Activated naive CD4-positive, alpha-beta T cell treated with anti-CD3 and anti-CD28 coated beads, Interleukin-2, amount 10 ng/mL, durations not matched to agents 7 days and 5 days (primary cell): ENCODE results near the gene RDH12.

Source experiments
- CTCF ChIA-PET: fragments of 350-600 bp; sonication (Branson Sonifier 250); formaldehyde crosslinking; loops from one replicate; lab custom pipeline; 2021; ENCODE audit warnings: antibody characterized with exemption; lab: Charles Lee
- DNase-seq: peaks from one replicate; pipeline ENCODE4 v3.0.0-alpha.2; 2020
- H3K27ac Mint-ChIP-seq: one replicate; pipeline ENCODE4 v1.8.0; 2021; ENCODE audit warnings: mild to moderate bottlenecking, moderate library complexity, mixed read lengths
- H3K27me3 Mint-ChIP-seq: one replicate; pipeline ENCODE4 v1.8.0; 2021; ENCODE audit warnings: mild to moderate bottlenecking, mixed read lengths
- H3K36me3 Mint-ChIP-seq: one replicate; pipeline ENCODE4 v1.8.0; 2021; ENCODE audit warnings: mixed read lengths
- H3K4me1 Mint-ChIP-seq: one replicate; pipeline ENCODE4 v1.8.0; 2021; ENCODE audit warnings: mixed read lengths
- H3K4me3 Mint-ChIP-seq: one replicate; pipeline ENCODE4 v1.8.0; 2021; ENCODE audit warnings: mild to moderate bottlenecking, moderate library complexity, mixed read lengths
- H3K9me3 Mint-ChIP-seq: one replicate; pipeline ENCODE4 v1.8.0; 2021; ENCODE audit warnings: mixed read lengths

RDH12 gene

DNA sequence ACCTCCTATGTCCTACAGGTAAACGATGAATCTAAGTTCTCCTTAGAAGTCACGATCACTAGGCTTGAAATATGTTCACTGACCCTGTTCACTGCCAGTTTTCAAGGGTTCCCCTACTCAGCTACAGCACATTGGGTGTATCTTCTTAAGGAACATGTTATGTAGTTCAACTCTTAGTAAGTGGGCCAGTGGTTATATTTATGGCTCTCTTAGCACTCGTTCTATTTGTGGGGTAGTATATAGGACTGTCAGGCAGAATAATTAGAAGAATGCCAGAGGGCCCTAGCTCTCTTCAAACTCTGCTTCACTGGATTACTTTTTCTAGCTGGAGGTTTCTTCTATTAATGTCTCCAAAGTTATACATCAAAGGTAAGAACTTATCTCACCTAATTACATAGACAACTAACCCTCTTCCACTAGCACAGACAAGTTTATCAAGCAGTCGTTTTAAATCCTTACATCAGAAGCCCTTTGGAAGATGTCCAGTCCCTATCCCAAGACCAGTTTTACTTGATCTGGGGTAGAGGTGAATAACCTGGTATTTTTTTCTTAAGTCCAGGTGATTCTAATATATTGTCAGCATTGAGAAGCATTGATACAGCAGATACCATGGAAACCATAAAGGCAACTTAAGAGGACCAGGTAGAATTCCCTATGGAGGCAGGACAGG lies 75.1 kb downstream of the RDH12 start:
- CTCF ChIA-PET, result no interaction called here
- peaks cover 51% of the 10 kb centered on the region for H3K36me3 Mint-ChIP-seq

DNA sequence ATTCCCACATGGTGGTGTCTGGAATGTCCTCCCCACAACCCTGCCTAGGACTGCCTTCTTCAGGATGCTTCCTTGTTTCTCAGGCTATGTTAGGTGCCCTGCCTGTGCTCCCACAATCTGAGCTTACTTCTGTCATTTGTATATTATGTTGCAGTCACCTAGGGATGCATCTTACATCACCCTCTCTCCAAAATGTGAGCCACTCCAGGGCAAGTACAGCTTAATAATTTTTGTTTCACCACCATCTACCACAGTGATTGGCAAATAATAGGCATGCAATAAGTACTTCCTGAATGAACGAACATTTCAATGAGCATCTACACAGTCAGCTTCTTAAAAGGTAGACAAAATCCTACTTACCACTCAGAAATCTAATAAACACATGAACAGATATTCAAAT lies 77.1 kb downstream of the RDH12 start:
- no peak for DNase-seq
- Mint-ChIP-seq H3K27ac (no peak overlapping the region), H3K36me3 (peaks cover 42% of the 10 kb centered on the region), H3K4me3 (no peak overlapping the region), H3K4me1 (no peaks in the 10 kb centered on the region), H3K9me3 (no peaks in the 10 kb centered on the region), H3K27me3 (no peaks in the 10 kb centered on the region)
- CTCF ChIA-PET, result interaction anchor here (1.3 kb wide), 1 partner anchor 11 kb away, joined by 3 read pairs; no protein-coding TSS in a partner anchor

More for the DNA sequence above, 75.1 kb downstream of the RDH12 start:
- DNase-seq, result no peak
- Mint-ChIP-seq H3K27ac (no peak overlapping the region), H3K9me3 (no peaks in the 10 kb centered on the region), H3K4me1 (no peaks in the 10 kb centered on the region), H3K27me3 (no peaks in the 10 kb centered on the region), H3K4me3 (no peak overlapping the region)

DNA sequence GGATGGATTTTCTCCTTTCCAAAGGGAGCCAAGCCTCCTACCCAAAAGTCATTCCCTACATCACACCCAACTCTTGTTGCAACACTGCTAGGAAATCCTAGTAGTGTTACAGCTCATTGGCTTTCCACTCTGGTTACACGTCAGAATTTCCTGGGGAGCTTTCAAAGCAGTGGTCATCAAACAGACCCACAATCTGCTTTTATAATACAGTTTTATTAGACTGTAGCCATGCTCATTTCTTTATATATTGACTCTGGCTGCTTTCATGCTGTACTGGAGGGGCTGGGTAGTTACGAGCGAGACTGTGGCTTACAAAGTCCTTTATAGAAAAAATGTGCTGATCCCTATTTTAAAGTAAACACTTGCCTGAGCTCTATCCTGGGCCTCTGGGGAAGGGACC lies 80.4 kb downstream of the RDH12 start:
- Mint-ChIP-seq H3K36me3 (peaks cover 44% of the 10 kb centered on the region), H3K9me3 (no peaks in the 10 kb centered on the region), H3K4me3 (no peak overlapping the region), H3K27ac (no peak overlapping the region), H3K4me1 (no peaks in the 10 kb centered on the region), H3K27me3 (no peaks in the 10 kb centered on the region)
- CTCF ChIA-PET, result no interaction called here
- no peak for DNase-seq
